ENCODE measurements around the gene KLHL41. TPM values are rescaled to one million over a fixed set of nuclear protein-coding genes. Genes with fewer than 3 reads are reported as not detected.

Gene KLHL41
- total RNA-seq, 1 donor from 2014 or later = not detected

DNA sequence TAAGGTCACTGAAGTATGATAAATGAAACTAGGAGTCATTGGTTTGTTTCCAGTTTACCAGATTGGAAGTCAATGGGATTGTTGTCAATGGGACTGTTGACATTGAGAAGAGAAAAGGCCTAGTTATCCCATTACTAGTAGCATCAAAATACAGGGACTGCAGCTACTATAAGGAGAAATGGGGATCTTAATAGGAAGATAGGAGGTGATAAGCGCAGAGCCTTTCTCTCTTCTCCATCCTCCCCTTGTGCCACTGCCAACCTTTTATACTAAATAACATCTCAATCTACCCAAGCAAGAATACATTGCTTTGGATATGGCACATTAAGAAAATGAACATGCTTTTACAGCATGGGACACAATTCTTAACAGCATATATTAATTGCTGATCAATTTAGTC, 40.7 kb upstream of the KLHL41 start:
- Mint-ChIP-seq H3K27ac (ENCODE audit: unreplicated experiment) (no peak overlapping the region), H3K27me3 (ENCODE audit: low read depth, unreplicated experiment) (peaks cover 3% of the 10 kb centered on the region), H3K4me1 (ENCODE audit: low read depth, unreplicated experiment) (no peaks in the 10 kb centered on the region), H3K9me3 (ENCODE audit: unreplicated experiment) (no peaks in the 10 kb centered on the region), H3K4me3 (ENCODE audit: unreplicated experiment) (no peak overlapping the region), H3K36me3 (ENCODE audit: low read depth, unreplicated experiment) (no peaks in the 10 kb centered on the region)
- H2AFZ ChIP-seq (ENCODE audit: low read depth, low read length) = no peak overlapping the region
- no peaks in the 10 kb centered on the region for H4K20me1 ChIP-seq (ENCODE audit: insufficient read depth, low read length)
- H3K79me2 ChIP-seq (ENCODE audit: insufficient read depth, low read length) = no peaks in the 10 kb centered on the region
- no peak overlapping the region for H3K4me2 ChIP-seq (ENCODE audit: low read length)
- no peaks in the 10 kb centered on the region for H3K4me1 ChIP-seq (ENCODE audit: insufficient read depth, low read length)
- H3K4me3 ChIP-seq (ENCODE audit: insufficient read depth, low read depth, low read length) = no peak overlapping the region
- no peaks in the 10 kb centered on the region for H3K36me3 ChIP-seq (ENCODE audit: insufficient read depth, low read length)
- FAIRE-seq (no peak), DNase-seq (ENCODE audit: low read depth) (no peak)
- H3K27me3 ChIP-seq (ENCODE audit: insufficient read depth, low read length) = no peaks in the 10 kb centered on the region
- TF ChIP-seq EZH2 (IDR thresholded peaks at IDR 0.05; ENCODE audit: insufficient read depth, low read length) (no peak), CTCF (IDR thresholded peaks at IDR 0.05; ENCODE audit: insufficient read depth, low read depth, low read length) (no peak)
- H3K9ac ChIP-seq (ENCODE audit: low read length) = no peak overlapping the region
- H3K9me3 ChIP-seq (ENCODE audit: insufficient read depth, low read depth, low read length) = no peaks in the 10 kb centered on the region
- H3K27ac ChIP-seq (ENCODE audit: low read depth, low read length) = no peak overlapping the region

GRCh38 chr2:169469952-169470572, 39.4 kb upstream of the KLHL41 start:
- H3K27ac ChIP-seq (ENCODE audit: low read depth, low read length) = no peak overlapping the region
- peaks cover 3% of the 10 kb centered on the region for H3K27me3 Mint-ChIP-seq (ENCODE audit: low read depth, unreplicated experiment)
- no peak overlapping the region for H3K9ac ChIP-seq (ENCODE audit: low read length)
- no peak for FAIRE-seq
- no peak for DNase-seq (ENCODE audit: low read depth)
- H3K9me3 Mint-ChIP-seq (ENCODE audit: unreplicated experiment) = no peaks in the 10 kb centered on the region
- H3K9me3 ChIP-seq (ENCODE audit: insufficient read depth, low read depth, low read length) = no peaks in the 10 kb centered on the region
- no peaks in the 10 kb centered on the region for H3K36me3 Mint-ChIP-seq (ENCODE audit: low read depth, unreplicated experiment)
- H3K27ac Mint-ChIP-seq (ENCODE audit: unreplicated experiment) = no peak overlapping the region
- no peaks in the 10 kb centered on the region for H3K27me3 ChIP-seq (ENCODE audit: insufficient read depth, low read length)
- no peaks in the 10 kb centered on the region for H3K79me2 ChIP-seq (ENCODE audit: insufficient read depth, low read length)
- no peaks in the 10 kb centered on the region for H3K4me1 ChIP-seq (ENCODE audit: insufficient read depth, low read length)
- no peaks in the 10 kb centered on the region for H4K20me1 ChIP-seq (ENCODE audit: insufficient read depth, low read length)
- no peaks in the 10 kb centered on the region for H3K36me3 ChIP-seq (ENCODE audit: insufficient read depth, low read length)
- H3K4me3 ChIP-seq (ENCODE audit: insufficient read depth, low read depth, low read length) = no peak overlapping the region
- H3K4me1 Mint-ChIP-seq (ENCODE audit: low read depth, unreplicated experiment) = no peaks in the 10 kb centered on the region
- H3K4me2 ChIP-seq (ENCODE audit: low read length) = no peak overlapping the region
- no peak overlapping the region for H3K4me3 Mint-ChIP-seq (ENCODE audit: unreplicated experiment)
- TF ChIP-seq CTCF (IDR thresholded peaks at IDR 0.05; ENCODE audit: insufficient read depth, low read depth, low read length) (no peak), EZH2 (IDR thresholded peaks at IDR 0.05; ENCODE audit: insufficient read depth, low read length) (no peak)
- H2AFZ ChIP-seq (ENCODE audit: low read depth, low read length) = no peak overlapping the region

DNA sequence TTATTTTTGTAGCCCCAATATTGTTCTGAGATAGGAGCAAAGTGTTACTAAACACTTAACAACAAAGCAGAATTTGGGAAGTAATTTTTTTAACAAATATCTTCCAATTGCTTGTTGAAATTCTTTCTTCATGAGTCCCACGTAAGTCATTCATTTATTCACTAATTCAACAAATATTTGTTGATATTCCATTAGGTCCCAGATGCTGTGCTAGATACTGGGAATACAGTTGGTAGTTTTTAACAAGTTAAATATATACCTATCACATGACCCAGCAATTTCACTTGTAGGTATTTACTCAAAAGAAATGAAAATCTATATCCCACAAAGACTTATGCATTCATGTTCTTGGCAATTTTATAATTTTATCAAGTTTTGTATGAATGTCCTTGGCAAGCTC, 37.3 kb upstream of the KLHL41 start:
- no peak overlapping the region for H2AFZ ChIP-seq (ENCODE audit: low read depth, low read length)
- H3K36me3 ChIP-seq (ENCODE audit: insufficient read depth, low read length) = no peaks in the 10 kb centered on the region
- no peaks in the 10 kb centered on the region for H3K4me1 Mint-ChIP-seq (ENCODE audit: low read depth, unreplicated experiment)
- H3K9me3 ChIP-seq (ENCODE audit: insufficient read depth, low read depth, low read length) = no peaks in the 10 kb centered on the region
- no peaks in the 10 kb centered on the region for H3K4me1 ChIP-seq (ENCODE audit: insufficient read depth, low read length)
- H3K27me3 Mint-ChIP-seq (ENCODE audit: low read depth, unreplicated experiment) = peaks cover 3% of the 10 kb centered on the region
- TF ChIP-seq CTCF (IDR thresholded peaks at IDR 0.05; ENCODE audit: insufficient read depth, low read depth, low read length) (no peak), EZH2 (IDR thresholded peaks at IDR 0.05; ENCODE audit: insufficient read depth, low read length) (no peak)
- H3K4me3 Mint-ChIP-seq (ENCODE audit: unreplicated experiment) = no peak overlapping the region
- no peak overlapping the region for H3K4me2 ChIP-seq (ENCODE audit: low read length)
- DNase-seq (ENCODE audit: low read depth) = no peak
- H3K79me2 ChIP-seq (ENCODE audit: insufficient read depth, low read length) = no peaks in the 10 kb centered on the region
- H3K27ac ChIP-seq (ENCODE audit: low read depth, low read length) = no peak overlapping the region
- no peaks in the 10 kb centered on the region for H3K27me3 ChIP-seq (ENCODE audit: insufficient read depth, low read length)
- H3K27ac Mint-ChIP-seq (ENCODE audit: unreplicated experiment) = no peak overlapping the region
- H3K36me3 Mint-ChIP-seq (ENCODE audit: low read depth, unreplicated experiment) = no peaks in the 10 kb centered on the region
- no peaks in the 10 kb centered on the region for H3K9me3 Mint-ChIP-seq (ENCODE audit: unreplicated experiment)
- H3K9ac ChIP-seq (ENCODE audit: low read length) = no peak overlapping the region
- no peaks in the 10 kb centered on the region for H4K20me1 ChIP-seq (ENCODE audit: insufficient read depth, low read length)
- no peak overlapping the region for H3K4me3 ChIP-seq (ENCODE audit: insufficient read depth, low read depth, low read length)
- no peak for FAIRE-seq

Data from astrocyte (in vitro differentiated cells and primary cell).